RWPE1 (cell line): ENCODE data around the gene CREB3L2.

Source experiments
- CTCF ChIA-PET: fragments of 350-600 bp; sonication (Branson Sonifier 250); formaldehyde crosslinking; extraction: SDS; loops from one replicate; lab custom pipeline; 2021; lab: Yijun Ruan, JAX
- POLR2A ChIA-PET: fragments of 400-600 bp; formaldehyde crosslinking; extraction: SDS; loops from one replicate; lab custom pipeline; 2020; ENCODE audit warnings: antibody characterized with exemption; ENCODE audit not compliant: low non-redundant PET; lab: Yijun Ruan, JAX
- DNase-seq: peaks from one replicate; pipeline ENCODE4 v3.0.0; 2012; ENCODE audit warnings: low spot score
- H3K27ac ChIP-seq: fragments of 450-650 bp; 2 replicates; pipeline ENCODE4 v1.5.1; 2017
- TF ChIP-seq, protein P1 (sequence below): fragments of 450-650 bp; conservative IDR thresholded peaks from 2 replicates; pipeline ENCODE4 v1.5.1; 2017; ENCODE audit warnings: low read depth, mild to moderate bottlenecking

CREB3L2 gene

GRCh38 chr7:137948845-137949330 lies 53.0 kb downstream of the CREB3L2 start:
- ChIA-PET POLR2A (no interaction called here), CTCF (no interaction called here)
- DNase-seq, result no peak
- TF ChIP-seq, protein P1, sequence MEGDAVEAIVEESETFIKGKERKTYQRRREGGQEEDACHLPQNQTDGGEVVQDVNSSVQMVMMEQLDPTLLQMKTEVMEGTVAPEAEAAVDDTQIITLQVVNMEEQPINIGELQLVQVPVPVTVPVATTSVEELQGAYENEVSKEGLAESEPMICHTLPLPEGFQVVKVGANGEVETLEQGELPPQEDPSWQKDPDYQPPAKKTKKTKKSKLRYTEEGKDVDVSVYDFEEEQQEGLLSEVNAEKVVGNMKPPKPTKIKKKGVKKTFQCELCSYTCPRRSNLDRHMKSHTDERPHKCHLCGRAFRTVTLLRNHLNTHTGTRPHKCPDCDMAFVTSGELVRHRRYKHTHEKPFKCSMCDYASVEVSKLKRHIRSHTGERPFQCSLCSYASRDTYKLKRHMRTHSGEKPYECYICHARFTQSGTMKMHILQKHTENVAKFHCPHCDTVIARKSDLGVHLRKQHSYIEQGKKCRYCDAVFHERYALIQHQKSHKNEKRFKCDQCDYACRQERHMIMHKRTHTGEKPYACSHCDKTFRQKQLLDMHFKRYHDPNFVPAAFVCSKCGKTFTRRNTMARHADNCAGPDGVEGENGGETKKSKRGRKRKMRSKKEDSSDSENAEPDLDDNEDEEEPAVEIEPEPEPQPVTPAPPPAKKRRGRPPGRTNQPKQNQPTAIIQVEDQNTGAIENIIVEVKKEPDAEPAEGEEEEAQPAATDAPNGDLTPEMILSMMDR, result no peak
- no peak overlapping the region for H3K27ac ChIP-seq

GRCh38 chr7:137948083-137948844 lies 53.6 kb downstream of the CREB3L2 start:
- DNase-seq, result no peak
- CTCF ChIA-PET, result no interaction called here
- TF ChIP-seq, protein P1, result no peak
- POLR2A ChIA-PET, result no interaction called here
- H3K27ac ChIP-seq, result no peak overlapping the region

DNA sequence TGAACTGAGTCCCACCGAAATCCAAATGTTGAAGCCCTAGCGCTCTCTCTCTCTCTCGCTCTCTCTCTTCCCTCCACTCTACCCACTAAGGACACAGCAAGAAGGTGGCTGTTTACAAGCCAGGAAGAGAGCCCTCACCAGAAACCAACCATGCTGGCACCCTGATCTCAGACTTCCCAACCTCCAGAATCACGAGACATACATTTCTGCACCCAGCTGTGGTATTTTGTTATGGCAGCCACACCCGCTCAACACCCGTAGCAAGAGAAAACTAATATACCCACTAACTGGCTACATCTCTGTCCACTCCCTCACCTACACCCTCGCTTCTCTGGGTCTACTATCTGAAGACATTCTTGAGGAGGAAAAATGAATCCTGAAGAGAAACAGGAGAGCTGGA lies 54.8 kb downstream of the CREB3L2 start:
- POLR2A ChIA-PET, result no interaction called here
- TF ChIP-seq, protein P1, result no peak
- CTCF ChIA-PET, result no interaction called here
- no peak for DNase-seq
- no peak overlapping the region for H3K27ac ChIP-seq

- TF ChIP-seq, protein P1, result no peak
- CTCF ChIA-PET, result interaction anchor here (0.6 kb wide), 1 partner anchor 104 kb away, joined by 3 read pairs; no protein-coding TSS in a partner anchor
- POLR2A ChIA-PET, result no interaction called here
- no peak overlapping the region for H3K27ac ChIP-seq
- DNase-seq, result no peak
Measured at GRCh38 chr7:137946011-137946410, 55.9 kb downstream of the CREB3L2 start.

GRCh38 chr7:137944168-137944567 lies 57.7 kb downstream of the CREB3L2 start:
- no peak overlapping the region for H3K27ac ChIP-seq
- DNase-seq, result no peak
- POLR2A ChIA-PET, result no interaction called here
- TF ChIP-seq, protein P1, result no peak
- CTCF ChIA-PET, result no interaction called here

DNA sequence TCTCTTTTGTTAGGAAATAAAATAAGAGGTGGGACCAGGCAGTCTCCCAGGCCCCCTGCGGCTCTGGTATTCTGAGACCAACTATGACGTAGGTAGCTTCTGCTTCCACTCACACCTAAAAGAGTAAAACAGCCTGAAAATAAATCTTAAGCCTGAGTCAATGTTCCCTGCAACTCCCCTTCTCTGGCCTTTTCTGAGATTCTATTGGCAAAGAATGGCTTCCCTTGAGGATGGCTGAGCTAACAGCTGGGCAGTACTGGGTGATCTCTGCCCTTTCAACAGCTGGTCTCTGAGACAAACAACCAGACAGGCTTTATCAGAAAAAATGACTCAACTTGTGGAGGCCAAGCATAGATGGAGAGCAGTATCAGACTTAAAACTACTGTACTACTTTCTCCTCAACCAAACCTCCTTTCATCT lies 58.7 kb downstream of the CREB3L2 start:
- DNase-seq, result no peak
- CTCF ChIA-PET, result interaction anchor here (0.7 kb wide), 1 partner anchor 9 kb away, joined by 3 read pairs; no protein-coding TSS in a partner anchor
- H3K27ac ChIP-seq, result no peak overlapping the region
- TF ChIP-seq, protein P1, result no peak
- POLR2A ChIA-PET, result no interaction called here
